NCI-H526 treated with DMSO at 0.1 percent for 48 hours (cell line): ENCODE measurements around the gene KIF23.
"Not testable (repeated sequence)": the region's sequence is repeated elsewhere in the genome, so short reads cannot be mapped to it uniquely, and the experiment has no call there.

ENCODE experiments used
- DNase-seq: peaks from one replicate; lab custom pipeline; 2025; lab: John Stamatoyannopoulos, UW

The KIF23 gene

DNA sequence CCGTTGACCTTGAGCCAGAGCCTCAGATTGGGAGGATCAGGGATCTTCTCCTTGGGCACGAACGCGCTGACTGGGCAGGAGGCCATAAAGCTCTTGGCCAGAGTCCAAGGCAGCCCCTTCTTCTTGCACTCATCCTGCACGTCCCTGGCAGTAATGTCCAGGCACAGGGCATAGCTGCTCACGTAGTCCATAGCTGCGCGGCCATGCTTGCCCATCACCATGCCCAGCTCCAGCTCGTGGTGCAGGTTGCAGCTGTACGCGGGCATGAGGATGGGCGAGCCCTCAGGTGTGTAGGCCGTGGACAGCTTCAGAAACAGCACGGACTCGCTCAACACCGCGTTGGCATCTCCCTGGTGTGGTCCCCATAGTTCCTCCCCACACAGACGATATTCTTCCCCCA, 20.5 kb downstream of the KIF23 start:
- DNase-seq, result no peak

DNA sequence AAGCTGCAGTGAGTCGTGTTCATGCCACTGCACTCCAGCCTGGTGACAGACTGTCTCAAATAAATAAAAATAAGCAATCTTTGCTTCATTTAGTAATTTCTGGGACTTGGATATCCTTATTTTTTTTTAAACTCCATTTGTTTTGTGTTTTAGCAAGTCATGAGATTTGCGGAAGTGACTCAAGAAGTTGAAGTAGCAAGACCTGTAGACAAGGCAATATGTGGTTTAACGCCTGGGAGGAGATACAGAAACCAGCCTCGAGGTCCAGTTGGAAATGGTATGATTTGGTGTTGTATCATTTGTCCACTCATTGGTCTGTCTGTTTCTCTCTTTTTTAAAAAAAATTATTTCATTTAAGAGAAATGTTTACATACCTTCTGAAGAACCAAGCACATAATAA, 21.8 kb downstream of the KIF23 start:
- DNase-seq, result no peak

DNA sequence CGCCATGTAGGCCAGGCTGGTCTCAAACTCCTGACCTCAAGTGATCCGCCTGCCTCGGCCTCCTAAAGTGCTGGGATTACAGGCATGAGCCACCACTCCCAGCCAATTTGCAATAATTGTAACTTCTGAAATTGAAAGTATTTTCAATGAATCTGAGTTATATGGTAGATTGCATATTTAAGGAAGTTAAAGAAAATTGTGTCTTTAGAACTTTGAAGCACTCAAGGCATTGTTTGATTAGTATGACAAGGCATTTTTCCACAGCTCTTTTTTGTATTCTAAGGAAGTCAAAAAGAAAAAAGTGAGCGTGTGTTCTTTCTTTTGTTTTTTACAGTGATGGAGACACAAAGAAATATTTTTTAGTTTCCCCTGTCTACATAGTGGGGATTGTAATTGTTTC, 22.8 kb downstream of the KIF23 start:
- DNase-seq, result no peak

DNA sequence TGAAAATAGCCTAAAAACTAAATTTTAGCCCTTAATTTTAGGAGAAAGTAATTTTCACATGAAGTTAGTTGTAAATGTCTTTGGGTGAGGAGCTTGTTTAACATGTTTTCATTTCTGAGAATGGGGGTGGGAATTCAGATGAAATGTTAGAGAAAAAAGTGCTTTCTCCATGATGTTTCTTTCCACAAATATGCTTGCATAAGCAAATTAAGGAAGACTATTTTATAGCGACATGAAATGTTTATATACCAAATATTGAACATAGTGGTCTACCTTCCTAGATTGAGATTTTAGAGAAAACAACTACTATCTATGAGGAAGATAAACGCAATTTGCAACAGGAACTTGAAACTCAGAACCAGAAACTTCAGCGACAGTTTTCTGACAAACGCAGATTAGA, 25.5 kb downstream of the KIF23 start:
- no peak for DNase-seq

DNA sequence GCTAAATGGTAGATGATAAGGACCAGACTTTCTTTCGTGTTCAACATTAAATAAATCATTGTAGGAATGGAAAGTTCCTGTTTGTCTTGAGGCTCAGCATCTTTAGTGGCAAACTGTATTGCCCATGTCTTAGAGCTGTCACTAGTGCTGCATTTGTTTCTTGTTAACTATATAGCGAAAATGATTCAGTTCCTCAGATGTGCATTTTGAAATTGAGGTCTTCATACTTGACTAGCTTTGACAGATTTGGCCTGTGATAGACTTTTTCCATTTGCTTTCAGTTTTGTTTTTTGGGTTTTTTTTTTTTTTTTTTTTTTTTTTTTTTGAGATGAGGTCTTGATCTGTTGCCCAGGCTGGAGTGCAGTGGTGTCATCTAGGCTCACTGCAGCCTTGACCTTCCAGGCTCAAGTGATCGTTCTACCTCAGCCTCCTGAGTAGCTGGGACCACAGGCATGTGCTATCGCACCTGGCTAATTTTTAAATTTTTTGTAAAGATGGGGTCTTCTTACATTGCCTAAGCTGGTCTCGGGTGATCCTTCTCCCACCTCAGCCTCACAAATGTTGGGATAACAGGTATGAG, 29.0 kb downstream of the KIF23 start:
- no peak for DNase-seq

DNA sequence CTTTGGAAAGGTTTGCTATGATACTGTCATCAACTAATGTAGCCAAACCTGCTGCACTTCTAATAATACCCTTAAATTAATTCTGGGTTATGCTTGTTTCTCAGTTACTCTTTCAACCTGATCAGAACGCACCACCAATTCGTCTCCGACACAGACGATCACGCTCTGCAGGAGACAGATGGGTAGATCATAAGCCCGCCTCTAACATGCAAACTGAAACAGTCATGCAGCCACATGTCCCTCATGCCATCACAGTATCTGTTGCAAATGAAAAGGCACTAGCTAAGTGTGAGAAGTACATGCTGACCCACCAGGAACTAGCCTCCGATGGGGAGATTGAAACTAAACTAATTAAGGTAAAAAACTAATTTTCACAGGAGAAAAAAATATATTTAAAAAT, 30.5 kb downstream of the KIF23 start:
- no peak for DNase-seq

DNA sequence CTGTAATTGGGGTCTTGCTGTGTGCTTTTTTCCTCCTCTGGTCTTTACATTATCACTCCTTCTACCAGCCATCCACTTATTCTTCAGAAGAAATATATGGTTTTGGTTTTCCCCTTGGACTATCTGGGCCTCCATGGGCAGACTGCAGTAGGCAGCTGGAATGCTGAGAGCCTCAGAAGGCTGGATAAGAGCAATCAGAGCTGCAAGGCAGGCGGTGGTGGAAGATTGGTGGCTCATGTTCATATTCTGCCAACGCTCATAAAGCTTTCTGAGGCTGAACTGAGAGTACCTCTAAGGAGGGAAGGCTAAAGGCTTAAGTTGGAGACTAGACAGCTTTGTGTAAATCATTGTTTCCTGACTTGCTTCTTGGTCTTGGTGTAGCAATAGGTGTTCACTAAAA, 32.8 kb downstream of the KIF23 start:
- DNase-seq, result no peak

DNA sequence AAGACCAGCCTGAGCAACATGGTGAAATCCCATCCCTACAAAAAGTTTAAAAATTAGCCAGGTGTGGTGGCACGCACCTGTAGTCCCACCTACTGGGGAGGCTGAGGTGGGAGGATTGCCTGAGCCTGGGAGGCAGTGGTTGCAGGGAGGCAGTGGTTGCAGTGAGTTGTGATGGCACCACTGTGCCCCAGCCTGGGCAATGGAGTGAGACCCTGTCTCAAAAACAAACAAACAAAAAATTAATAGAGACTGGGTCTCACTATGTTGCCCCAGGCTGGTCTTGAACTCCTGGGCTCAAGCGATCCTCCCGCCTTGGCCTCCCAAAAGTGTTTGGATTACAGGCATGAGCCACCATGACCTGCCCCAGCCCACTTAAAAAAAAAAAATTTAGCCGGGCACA, 36.1 kb downstream of the KIF23 start:
- not testable (repeated sequence) for DNase-seq

DNA sequence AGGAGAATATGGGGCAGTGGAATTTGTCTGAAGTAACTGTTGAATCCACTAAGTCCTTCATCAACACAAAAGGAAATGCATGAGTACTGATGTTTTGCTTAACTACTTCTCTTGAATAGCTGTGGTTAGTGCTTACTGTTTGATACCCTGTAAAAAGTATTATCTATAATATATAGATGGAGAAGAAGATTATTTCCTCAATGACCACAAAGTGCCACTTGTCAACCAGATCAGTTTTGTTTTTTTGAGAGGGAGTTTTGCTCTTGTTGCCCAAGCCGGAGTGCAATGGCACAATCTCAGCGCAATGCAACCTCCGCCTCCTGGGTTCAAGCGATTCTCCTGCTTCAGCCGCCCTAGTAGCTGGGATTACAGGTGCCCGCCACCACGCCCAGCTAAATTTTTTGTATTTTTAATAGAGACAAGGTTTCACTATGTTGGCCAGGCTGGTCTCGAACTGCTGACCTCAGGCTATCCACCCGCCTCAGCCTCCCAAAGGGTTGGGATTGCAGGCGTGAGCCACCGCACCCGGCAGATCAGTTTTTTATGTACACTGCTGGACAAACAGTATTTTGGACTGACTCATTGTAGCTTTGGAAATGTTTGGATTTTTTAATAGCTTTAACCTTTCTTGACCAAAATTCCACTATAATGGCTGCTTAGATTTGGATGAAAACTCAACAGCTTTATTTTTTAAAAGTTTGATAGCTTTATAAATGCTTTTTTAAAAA, 37.0 kb downstream of the KIF23 start:
- no peak for DNase-seq

DNA sequence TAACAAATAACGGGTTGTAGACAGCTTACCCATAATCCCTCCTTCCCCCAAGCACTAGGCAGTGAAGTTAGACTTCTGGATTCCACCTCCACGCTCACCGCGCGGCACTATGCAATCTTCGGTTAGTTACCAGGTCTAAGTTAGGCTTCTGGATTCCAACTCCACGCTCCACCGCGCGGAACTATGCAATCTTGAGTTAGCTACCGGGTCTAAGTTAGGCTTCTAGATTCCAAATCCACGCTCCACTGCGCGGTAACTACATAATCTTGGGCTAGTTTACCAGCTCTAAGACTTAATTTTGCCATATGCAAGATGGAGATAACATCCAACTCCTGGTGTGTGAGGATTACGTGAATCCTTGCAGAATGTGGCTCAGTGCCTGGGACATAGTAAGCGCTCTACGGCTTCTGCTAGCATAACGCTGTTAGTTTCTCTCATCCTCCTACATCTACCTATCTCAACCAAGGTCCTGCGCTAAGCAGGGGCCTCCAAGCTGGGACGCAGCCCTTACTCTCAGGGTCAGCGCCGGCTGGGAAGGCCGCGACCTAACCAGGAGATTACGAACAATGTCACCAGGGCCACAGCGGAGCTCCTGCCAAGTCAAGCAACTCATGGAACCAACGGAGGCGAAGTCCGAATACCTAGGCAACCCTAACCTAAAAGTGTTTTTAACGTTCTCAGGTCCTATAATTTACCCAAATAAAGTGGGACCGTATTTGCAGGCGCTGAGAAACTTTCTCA, 38.0 kb downstream of the KIF23 start:
- no peak for DNase-seq

DNA sequence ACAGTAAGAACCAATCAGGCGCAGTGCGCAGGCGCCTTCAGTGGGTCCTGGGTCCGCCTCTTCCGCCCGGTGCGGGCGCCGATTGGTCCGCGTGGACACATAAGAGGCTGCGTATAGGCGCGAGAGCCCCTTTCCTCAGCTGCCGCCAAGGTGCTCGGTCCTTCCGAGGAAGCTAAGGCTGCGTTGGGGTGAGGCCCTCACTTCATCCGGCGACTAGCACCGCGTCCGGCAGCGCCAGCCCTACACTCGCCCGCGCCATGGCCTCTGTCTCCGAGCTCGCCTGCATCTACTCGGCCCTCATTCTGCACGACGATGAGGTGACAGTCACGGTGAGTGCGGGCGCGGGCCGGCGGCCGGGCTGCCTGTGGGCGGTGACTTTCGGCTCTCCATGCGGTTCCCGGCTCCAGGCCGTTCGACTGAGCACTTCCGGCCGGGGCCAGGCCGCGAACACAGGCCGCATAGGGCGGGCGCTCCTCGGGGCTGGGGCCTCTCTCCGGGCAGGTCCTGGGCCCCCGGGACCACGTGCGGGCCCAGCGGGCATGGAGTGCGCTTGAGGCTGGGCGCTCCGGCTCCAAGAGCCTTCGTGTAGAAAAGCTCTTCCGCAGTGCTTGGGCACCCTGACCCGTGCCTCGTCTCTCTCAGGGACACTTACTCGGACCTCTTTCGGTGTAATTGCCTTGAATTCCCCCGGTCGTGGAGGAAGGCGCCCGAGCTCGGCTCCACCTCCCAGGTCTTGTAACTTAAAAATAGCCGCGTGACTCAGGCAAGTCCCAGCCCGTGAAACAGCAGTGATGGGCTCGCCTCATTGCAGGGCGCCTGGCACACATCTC, 38.8 kb downstream of the KIF23 start, which contains the start of gene RPLP1:
Gene RPLP1, plus strand, starts transcription at position 127 of the 830 bp plus-strand sequence. Its CDS starts 131 bp downstream, at position 258.
- peak; percentile 80 for DNase-seq

DNA sequence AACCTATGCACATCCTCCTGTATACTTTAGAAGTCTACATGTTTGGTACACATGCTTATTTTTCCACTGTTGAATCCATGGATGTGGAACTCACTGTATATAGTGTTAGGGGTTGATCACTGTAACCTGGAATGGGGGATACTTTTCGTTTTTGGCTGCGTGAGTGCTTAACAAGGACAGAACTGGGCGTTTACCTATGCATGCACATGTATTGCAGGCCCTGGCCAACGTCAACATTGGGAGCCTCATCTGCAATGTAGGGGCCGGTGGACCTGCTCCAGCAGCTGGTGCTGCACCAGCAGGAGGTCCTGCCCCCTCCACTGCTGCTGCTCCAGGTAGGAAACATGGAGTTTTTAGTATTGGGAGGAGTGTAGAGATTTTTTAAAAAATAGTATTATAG, 40.8 kb downstream of the KIF23 start:
- DNase-seq, result no peak

DNA sequence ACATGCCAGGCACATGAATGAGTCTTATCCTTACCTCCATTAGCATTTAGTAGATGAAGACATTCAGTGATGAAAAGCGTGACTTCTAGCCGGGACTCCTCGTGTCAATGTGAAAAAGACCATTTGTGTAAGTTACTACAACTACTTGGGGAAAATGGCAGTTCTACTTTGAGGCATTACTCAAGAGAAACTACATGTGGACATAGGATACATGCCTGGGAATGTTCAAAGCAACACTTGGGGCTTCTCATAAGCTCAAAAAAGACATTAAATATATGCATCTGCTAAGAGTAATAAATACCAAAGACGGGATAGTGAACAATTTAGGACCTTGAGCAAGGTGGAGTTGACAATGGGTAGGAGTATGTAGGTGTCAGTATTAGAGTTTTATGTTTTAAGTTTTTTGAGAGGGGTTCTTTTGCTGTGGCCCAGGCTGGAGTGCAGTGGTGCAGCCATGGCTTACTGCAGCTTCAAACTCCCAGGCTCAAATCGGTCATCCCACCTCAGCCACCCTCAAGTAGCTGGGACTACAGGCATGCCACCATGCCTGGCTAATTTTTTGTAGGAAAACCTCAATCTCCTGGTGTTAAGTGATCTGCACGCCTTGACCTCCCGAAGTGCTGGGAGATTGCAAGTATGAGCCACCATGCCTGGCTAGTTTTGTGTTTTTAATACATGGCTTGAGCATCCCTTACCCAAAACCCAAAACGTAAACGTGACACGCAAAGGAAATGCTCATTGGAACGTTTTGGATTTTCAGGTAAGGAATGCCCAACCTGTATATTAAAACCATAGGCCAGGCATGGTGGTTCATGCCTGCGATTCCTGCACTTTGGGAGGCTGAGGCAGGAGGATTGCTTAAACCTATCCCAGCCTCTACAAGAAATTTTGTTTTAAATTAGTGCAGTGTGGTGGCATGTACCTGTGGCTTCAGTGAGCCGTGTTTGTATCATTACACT, 42.3 kb downstream of the KIF23 start:
- DNase-seq, result no peak

DNA sequence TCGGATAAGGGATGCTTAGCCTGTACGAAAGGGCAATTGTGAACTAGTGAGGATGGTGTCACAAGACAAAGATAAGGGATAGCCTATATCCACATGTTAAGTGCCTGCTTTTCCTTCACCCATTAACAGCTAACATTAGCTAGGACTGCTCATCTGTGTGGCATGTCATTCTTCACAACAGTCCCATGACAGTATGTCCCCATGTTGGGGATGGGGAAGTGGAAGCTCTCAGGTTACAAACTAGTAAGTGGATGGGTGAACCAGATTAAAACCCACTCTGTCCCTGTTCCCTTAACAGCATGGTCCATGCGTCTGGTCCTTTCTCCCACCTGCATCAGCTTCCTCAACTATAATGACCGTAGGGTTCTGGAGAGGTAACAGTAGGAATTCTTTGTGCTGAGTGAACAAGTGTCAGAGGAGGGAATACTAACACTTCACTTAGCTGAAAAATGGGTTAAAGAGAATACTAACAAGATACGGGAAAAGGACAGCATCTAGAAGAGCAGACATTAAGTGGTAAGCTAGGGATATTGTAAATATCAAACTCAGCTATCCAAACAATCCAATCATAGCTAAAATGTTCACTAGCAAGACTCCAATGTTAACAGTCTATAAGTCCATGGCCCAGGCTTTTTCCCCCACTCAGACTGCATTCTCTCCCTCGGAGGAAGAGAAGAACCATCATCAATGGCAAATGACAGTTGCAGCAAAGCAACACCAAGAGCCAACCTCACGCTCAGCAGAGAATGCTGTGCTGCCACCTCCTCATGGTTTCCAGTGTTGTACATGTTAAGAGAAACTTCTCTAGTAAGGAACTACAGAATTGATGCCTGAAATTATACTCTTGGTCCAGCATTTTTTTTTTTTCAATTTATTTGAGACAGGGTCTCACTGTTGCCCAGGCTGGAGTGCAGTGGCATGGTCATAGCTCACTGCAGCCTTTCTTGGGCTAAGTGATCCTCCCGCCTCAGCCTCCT, 43.4 kb downstream of the KIF23 start:
- no peak for DNase-seq

DNA sequence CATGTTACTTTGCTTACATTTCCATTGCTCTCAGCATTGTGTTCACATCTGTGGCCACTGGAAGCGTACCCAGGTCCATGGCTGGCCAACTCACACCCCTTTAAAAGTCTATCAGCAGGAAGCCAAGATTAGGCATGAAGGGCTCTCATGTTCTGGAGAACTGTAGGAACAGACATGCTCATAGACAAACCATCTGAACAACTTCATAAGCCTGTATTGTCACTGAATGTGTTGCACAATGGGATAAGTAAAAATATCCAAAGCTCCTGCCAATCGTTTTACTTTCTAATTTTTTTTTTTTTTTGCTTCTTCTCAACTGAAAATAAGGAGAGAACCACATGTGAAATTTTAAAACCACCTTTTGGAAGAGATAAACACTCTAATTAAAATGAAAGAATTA, 44.9 kb downstream of the KIF23 start:
- no peak for DNase-seq

DNA sequence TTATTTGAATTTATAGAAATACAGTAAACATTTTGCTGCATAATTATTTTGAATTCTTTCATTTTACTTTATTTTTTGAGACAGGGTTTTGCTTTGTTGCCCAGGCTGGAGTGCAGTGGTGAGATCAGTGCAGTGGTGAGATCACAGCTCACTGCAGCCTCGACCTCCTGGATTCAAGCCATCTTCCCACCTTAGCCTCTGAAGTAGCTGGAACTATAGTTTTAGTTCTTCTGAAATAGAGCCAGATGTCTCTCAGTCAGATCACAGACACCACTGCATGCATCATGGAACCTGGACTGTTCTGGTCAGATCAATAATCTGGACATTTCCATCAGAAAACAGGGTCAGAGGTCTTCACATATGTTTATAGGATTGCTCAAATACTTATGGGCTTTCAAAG, 46.3 kb downstream of the KIF23 start:
- no peak for DNase-seq

DNA sequence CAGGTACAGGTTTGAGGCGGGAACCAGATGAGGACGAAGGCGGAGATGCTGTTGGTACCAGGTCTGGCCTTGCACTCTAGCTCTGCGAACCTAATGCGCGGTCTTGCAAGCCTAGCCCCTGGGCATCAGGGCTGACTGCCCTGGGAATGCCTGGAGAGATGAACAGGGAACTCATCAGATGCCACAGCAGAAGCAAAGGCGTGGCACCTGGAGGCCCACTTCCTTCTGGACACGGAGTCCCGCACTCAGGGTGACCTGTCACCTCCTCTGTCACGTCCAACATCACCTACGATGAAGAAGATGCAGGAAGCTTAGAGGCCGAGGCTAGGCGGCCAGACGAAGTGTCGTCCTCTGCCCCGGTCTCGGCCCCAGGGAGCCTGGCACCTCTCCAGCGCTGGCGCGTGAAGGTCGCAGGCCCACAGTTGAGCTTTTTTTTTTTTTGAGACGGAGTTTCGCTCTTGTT, 47.9 kb downstream of the KIF23 start:
- no peak for DNase-seq

DNA sequence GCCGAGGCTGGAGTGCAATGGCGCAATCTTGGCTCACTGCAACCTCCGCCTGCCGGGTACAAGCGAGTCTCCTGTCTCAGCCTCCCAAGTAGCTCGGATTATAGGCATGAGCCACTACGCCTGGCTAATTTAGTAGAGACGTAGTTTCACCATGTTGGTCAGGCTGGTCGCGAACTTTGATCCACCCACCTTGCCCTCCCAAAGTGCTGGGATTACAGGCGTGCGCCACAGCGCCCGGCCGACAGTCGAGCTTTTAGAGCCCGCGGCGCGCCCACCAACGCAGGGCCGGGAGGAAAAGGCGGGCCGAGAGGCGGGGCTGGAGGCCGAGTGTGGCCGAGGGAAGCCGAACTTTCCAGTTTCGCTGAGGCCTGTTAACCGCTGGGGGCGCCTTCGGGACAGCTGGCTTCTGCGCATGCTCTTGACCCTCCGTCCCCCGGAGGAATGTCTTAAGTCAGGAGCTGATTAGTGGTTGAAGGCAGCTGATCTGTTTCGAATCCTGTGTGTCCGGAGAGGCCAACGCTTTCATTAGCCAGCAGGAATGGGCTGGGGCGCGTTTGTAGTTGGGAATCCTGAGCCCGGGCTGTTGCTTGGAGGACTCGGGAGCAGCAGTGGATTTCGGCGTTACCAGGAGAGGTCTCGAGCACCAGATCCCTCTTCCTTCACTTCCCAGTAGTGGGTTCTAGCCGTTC, 48.5 kb downstream of the KIF23 start:
- DNase-seq, result peak; percentile 91

DNA sequence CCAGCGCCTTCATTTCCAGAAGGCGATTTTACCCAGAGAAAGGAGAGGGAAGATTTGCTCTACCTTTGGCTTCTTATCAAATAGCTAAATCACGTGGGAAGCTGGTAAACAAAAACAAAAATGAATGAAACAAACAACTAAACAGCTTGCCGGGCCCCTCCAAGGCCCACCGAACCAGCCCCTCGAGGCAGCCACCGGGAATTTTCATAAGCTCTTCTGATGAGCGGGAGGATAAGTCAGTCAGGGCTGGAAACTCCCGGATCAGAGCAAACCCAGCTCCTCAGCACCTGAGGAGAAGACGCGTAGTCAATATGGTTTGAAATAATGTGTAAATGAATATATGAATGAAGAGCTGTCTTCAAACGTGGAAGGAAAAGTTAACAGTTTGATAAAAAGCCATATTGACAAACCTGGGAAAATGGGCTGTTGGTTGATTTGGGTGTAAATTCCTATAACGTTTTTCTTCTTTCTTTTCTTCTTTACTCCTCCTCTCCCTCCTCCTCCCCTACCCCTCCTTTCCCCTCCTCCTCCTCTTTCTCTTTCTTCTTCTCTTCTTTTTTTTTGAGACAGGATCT, 49.1 kb downstream of the KIF23 start:
- no peak for DNase-seq
